Effector CD4-positive, alpha-beta T cell (primary cell): ENCODE results near the gene FBXL5.

Experiments
- DNase-seq: peaks from one replicate; pipeline ENCODE4 v3.0.0-alpha.2; 2020
- total RNA-seq: gene quantifications from one replicate; lab custom pipeline; 2026; lab: John Stamatoyannopoulos, UW

Gene FBXL5, protein sequence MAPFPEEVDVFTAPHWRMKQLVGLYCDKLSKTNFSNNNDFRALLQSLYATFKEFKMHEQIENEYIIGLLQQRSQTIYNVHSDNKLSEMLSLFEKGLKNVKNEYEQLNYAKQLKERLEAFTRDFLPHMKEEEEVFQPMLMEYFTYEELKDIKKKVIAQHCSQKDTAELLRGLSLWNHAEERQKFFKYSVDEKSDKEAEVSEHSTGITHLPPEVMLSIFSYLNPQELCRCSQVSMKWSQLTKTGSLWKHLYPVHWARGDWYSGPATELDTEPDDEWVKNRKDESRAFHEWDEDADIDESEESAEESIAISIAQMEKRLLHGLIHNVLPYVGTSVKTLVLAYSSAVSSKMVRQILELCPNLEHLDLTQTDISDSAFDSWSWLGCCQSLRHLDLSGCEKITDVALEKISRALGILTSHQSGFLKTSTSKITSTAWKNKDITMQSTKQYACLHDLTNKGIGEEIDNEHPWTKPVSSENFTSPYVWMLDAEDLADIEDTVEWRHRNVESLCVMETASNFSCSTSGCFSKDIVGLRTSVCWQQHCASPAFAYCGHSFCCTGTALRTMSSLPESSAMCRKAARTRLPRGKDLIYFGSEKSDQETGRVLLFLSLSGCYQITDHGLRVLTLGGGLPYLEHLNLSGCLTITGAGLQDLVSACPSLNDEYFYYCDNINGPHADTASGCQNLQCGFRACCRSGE
- 82.9 reads per million, percentile 79 among the genes with 10 or more reads in this experiment for total RNA-seq

GRCh38 chr4:15655223-15656037 lies at the start of gene FBXL5:
Gene FBXL5, minus strand, starts transcription at chr4:15655357. Its CDS starts 70 bp downstream, at chr4:15655287.
- peak; percentile 74 for DNase-seq

GRCh38 chr4:15704129-15704528 lies 49.0 kb upstream of the FBXL5 start:
- DNase-seq: no peak

- DNase-seq: no peak
Observed at GRCh38 chr4:15703439-15703838, 48.3 kb upstream of the FBXL5 start.

GRCh38 chr4:15702941-15703403 lies 47.8 kb upstream of the FBXL5 start, which contains the start of gene BST1:
Gene BST1, plus strand, starts transcription at chr4:15703065. Its CDS starts 80 bp downstream, at chr4:15703145.
- DNase-seq: peak; percentile 28

DNA sequence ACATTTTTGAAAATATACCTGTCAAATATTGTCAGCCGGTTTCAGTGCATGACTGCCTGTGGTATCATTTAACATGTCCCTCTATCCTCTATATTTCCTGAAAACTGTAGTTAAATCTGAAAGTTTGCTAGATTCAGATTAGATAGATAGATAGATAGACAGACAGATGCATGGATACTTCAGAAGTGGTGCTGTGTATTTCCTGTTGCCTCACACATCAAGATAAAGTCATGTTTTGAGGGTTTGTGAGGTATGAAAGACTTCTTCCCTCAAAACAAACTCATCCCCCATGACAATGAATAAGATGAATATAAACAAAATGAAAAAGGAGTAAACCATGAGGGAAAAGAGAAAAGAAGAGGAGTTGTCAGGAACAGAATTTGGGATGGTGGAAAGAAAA lies 41.7 kb upstream of the FBXL5 start:
- DNase-seq: no peak

GRCh38 chr4:15695729-15696128 lies 40.6 kb upstream of the FBXL5 start:
- no peak for DNase-seq

GRCh38 chr4:15695240-15695699 lies 40.1 kb upstream of the FBXL5 start:
- no peak for DNase-seq

DNA sequence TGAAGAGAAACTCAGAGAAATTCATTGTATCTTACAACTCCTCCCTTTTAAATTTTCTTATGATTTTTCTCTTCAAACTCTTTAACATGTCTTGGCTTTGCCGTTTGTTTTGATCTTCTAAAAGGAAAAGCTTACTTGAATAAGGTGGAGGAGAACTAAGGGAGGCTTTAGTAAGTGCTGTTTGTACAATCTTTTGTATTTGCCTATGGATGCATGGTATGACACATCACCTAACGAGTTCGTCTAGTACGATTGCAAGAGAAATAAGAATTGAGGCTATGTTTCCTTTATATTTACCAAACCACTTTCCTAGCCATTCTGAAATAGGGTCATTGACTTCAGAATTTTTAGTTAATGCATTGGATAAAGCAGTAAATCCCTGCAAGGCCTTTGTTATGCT lies 39.3 kb upstream of the FBXL5 start:
- DNase-seq: no peak

GRCh38 chr4:15692602-15693001 lies 37.4 kb upstream of the FBXL5 start:
- no peak for DNase-seq

GRCh38 chr4:15691346-15692135 lies 36.4 kb upstream of the FBXL5 start:
- DNase-seq: no peak

DNA sequence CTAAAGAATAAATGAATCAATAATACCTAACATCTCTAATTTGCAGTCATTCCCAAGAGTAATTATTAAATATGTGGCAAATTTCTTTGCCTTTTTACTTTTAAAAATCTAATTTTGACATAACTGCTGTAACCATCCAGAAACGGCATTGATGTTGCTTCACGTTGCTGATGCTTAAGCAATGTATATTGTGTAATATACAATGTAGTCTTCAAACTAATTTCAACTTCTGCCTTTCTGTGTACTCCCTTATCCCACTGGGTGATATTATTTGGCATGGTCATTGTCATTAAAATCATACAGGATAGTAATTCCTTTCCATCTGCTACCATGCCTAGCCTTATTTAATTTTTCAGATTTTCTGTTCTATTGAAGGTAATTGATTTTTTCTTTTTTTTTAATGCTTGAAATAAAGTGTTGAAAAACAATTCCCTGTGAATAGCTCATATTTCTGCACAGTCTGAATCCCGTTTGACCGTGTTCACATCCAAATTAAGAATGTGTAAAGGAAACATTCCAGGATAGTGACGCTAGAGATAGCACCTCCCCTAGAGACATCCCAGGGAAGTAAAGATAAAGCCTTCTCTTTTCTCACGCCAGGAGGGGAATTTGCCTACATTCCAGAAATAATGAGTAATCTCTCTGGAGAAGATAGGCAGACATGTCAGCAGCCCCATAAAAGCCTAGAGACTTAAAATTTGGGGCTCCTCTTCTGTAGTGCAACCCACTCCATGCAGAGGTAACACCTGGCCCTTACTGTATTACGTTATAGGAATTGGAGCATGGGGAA lies 35.1 kb upstream of the FBXL5 start:
- DNase-seq: no peak

DNA sequence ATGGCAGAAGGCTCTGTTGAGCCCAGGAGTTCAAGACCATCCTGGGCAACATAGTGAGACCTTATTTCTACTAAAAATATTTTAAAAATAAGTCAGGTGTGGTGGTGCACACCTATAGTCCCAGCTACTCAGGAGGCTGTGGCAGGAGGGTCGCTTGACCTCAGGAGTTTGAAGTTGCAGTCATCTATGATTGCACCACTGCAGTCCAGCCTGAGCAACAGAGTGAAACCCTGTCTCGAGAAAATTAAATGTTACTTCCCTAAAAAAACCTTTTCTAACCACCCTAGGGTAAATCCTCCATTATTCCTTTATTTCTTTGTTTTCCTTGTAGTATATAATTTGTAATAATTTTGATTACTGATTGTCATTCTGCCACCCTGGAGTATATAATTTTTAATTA lies 34.4 kb upstream of the FBXL5 start:
- DNase-seq: no peak

DNA sequence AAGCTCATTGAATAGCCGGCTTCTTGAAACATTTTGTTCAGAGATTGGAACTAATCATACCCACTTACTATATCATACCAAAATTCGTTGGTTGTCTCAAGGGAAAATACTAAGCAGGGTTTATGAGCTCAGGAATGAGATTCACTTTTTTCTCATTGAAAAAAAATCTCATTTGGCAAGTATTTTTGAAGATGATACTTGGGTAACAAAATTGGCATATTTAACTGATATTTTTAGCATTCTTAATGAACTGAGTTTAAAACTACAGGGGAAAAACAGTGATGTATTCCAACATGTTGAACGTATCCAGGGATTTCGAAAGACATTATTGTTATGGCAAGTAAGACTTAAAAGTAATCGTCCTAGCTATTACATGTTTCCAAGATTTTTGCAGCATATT lies 32.9 kb upstream of the FBXL5 start:
- DNase-seq: no peak

GRCh38 chr4:15684498-15684897 lies 29.3 kb upstream of the FBXL5 start:
- DNase-seq: no peak

- DNase-seq: no peak
Observed at GRCh38 chr4:15683143-15683495, 28.0 kb upstream of the FBXL5 start.

GRCh38 chr4:15682242-15683142 lies 27.3 kb upstream of the FBXL5 start:
- DNase-seq: no peak

- DNase-seq: peak; percentile 97
Observed at GRCh38 chr4:15681372-15682241, 26.4 kb upstream of the FBXL5 start, which contains the start of gene FAM200B. Gene FAM200B, plus strand, starts transcription at chr4:15681827. Its CDS starts 5,151 bp downstream, at chr4:15686978.

GRCh38 chr4:15681067-15681371 lies 25.9 kb upstream of the FBXL5 start:
- no peak for DNase-seq

GRCh38 chr4:15677507-15677988 lies 22.4 kb upstream of the FBXL5 start:
- no peak for DNase-seq
